Fibroblast of lung (primary cell): ENCODE data around the gene CCND3. TPM values are rescaled to one million over a fixed set of nuclear protein-coding genes. Genes with fewer than 3 reads are reported as not detected.
"Not testable (repeated sequence)": the region's sequence is repeated elsewhere in the genome, so short reads cannot be mapped to it uniquely, and the experiment has no call there.

ENCODE experiments used
- DNase-seq, 2 donors: peaks; one replicate each; pipeline versions ENCODE4 v3.0.0 to v3.0.0-alpha.2; 2010; ENCODE audit warnings: low read depth in 2 of 2
- H2AFZ ChIP-seq: 2 replicates; pipeline ENCODE4 v1.5.1; 2012; ENCODE audit warnings: low read length, control low read depth, inconsistent platforms
- H3K27ac ChIP-seq: 2 replicates; pipeline ENCODE4 v1.5.1; 2011; ENCODE audit warnings: low read length, control low read depth; ENCODE audit not compliant: insufficient read depth
- H3K27me3 ChIP-seq: 2 replicates; pipeline ENCODE4 v1.5.1; 2011; ENCODE audit warnings: mild to moderate bottlenecking, low read length; ENCODE audit not compliant: control insufficient read depth, insufficient read depth
- H3K36me3 ChIP-seq: 2 replicates; pipeline ENCODE4 v1.5.1; 2011; ENCODE audit warnings: low read length; ENCODE audit not compliant: control insufficient read depth, insufficient read depth
- H3K4me1 ChIP-seq: 2 replicates; pipeline ENCODE4 v1.5.1; 2011; ENCODE audit warnings: low read length; ENCODE audit not compliant: control insufficient read depth, insufficient read depth; ENCODE audit errors: extremely low read depth
- H3K4me2 ChIP-seq: 2 replicates; pipeline ENCODE4 v1.5.1; 2011; ENCODE audit warnings: low read length, control low read depth; ENCODE audit not compliant: insufficient read depth; ENCODE audit errors: extremely low read depth
- H3K4me3 ChIP-seq, 4 experiments: fragments of 200-600 bp in 1 of 4; sonication (generic) in 1 of 4; replicated peaks in 1 of 4; 2 replicates each; pipeline ENCODE4 v1.5.1; 2011 to 2016; ENCODE audit warnings: low read length in 4 of 4, low read depth in 3 of 4, mild to moderate bottlenecking in 3 of 4, control low read depth in 2 of 4, inconsistent platforms in 1 of 4, mixed read lengths in 1 of 4; ENCODE audit not compliant: insufficient read depth in 1 of 4; ENCODE audit errors: control extremely low read depth in 1 of 4
- H3K79me2 ChIP-seq: 2 replicates; pipeline ENCODE4 v1.5.1; 2012; ENCODE audit warnings: mild to moderate bottlenecking, low read length, inconsistent platforms; ENCODE audit not compliant: control insufficient read depth, insufficient read depth
- H3K9ac ChIP-seq: 2 replicates; pipeline ENCODE4 v1.5.1; 2011; ENCODE audit warnings: mild to moderate bottlenecking, low read length, control low read depth; ENCODE audit not compliant: insufficient read depth
- H3K9me3 ChIP-seq: 2 replicates; pipeline ENCODE4 v1.5.1; 2012; ENCODE audit warnings: low read depth, low read length; ENCODE audit not compliant: control insufficient read depth, insufficient read depth
- H4K20me1 ChIP-seq: 2 replicates; pipeline ENCODE4 v1.5.1; 2011; ENCODE audit warnings: low read length; ENCODE audit not compliant: control insufficient read depth, insufficient read depth; ENCODE audit errors: extremely low read depth
- EZH2 ChIP-seq: IDR thresholded peaks from 2 replicates; pipeline ENCODE4 v1.5.1; 2012; ENCODE audit warnings: low read length, control low read depth, mild to moderate bottlenecking; ENCODE audit errors: missing control alignments
- polyA plus RNA-seq, 2 donors: library from polyadenylated mRNA; depleted of rRNA in 1 of 2; stranded (reverse) in 1 of 2; unstranded in 1 of 2; fragments of >200 nt; gene quantifications; 2 replicates each; pipeline ENCODE4 v1.2.1, GENCODE V29; 2011 to 2012; ENCODE audit warnings: missing spikeins in 1 of 2
- total RNA-seq: library from RNA; depleted of rRNA; stranded (reverse); fragments of >200 nt; gene quantifications from 2 replicates; pipeline ENCODE4 v1.2.1, GENCODE V29; 2014
- TF ChIP-seq, protein P1 (sequence below), 2 donors: IDR thresholded peaks in 1 of 2; conservative IDR thresholded peaks in 1 of 2; 1 replicate in 1 of 2; 2 replicates in 1 of 2; pipeline ENCODE4 v1.5.1; 2011 to 2012; ENCODE audit warnings: low read length in 2 of 2, control low read depth in 1 of 2, inconsistent platforms in 1 of 2, low read depth in 1 of 2, mild to moderate bottlenecking in 1 of 2

CCND3 gene
- total and polyA plus RNA-seq, 2 donors (not counting 1 experiment from before 2014, with no cell fraction given), result 15.0 to 29.6 TPM

DNA sequence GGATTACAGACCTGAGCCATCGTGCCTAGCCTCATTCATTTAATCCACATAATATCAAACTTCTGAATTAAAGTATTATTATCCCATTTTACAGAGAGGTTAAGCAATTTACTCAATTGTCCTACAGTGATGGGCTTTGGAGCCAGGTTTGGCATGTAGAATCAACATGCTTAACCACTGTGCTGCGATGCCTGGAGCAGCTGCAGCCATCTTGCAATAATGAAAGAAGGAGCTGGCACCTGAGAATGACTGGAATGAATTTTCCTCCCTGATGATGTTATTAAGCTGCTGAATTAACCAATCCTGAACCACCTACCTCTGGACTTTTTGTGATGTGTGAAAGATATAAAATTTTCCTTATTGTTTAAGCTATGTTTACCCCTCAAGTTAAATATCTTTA lies 13.1 kb upstream of the CCND3 start:
- Histone ChIP-seq H3K79me2 (no peaks in the 10 kb centered on the region), H3K9me3 (no peaks in the 10 kb centered on the region), H3K36me3 (no peaks in the 10 kb centered on the region), H4K20me1 (no peaks in the 10 kb centered on the region), H3K4me1 (no peaks in the 10 kb centered on the region), H3K4me2 (no peak overlapping the region), H3K27me3 (no peaks in the 10 kb centered on the region), H3K9ac (no peak overlapping the region), H3K4me3 (no peak overlapping the region), H3K27ac (no peak overlapping the region), H2AFZ (no peak overlapping the region)
- DNase-seq, result no peak
- TF ChIP-seq EZH2, result no peak
- TF ChIP-seq, protein P1, sequence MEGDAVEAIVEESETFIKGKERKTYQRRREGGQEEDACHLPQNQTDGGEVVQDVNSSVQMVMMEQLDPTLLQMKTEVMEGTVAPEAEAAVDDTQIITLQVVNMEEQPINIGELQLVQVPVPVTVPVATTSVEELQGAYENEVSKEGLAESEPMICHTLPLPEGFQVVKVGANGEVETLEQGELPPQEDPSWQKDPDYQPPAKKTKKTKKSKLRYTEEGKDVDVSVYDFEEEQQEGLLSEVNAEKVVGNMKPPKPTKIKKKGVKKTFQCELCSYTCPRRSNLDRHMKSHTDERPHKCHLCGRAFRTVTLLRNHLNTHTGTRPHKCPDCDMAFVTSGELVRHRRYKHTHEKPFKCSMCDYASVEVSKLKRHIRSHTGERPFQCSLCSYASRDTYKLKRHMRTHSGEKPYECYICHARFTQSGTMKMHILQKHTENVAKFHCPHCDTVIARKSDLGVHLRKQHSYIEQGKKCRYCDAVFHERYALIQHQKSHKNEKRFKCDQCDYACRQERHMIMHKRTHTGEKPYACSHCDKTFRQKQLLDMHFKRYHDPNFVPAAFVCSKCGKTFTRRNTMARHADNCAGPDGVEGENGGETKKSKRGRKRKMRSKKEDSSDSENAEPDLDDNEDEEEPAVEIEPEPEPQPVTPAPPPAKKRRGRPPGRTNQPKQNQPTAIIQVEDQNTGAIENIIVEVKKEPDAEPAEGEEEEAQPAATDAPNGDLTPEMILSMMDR (conservative IDR thresholded peaks at IDR 0.05 in 1 of 2, IDR thresholded peaks at IDR 0.05 in 1 of 2; ENCODE audit: low read depth in 1 of 2, low read length in 2 of 2), result no peak

DNA sequence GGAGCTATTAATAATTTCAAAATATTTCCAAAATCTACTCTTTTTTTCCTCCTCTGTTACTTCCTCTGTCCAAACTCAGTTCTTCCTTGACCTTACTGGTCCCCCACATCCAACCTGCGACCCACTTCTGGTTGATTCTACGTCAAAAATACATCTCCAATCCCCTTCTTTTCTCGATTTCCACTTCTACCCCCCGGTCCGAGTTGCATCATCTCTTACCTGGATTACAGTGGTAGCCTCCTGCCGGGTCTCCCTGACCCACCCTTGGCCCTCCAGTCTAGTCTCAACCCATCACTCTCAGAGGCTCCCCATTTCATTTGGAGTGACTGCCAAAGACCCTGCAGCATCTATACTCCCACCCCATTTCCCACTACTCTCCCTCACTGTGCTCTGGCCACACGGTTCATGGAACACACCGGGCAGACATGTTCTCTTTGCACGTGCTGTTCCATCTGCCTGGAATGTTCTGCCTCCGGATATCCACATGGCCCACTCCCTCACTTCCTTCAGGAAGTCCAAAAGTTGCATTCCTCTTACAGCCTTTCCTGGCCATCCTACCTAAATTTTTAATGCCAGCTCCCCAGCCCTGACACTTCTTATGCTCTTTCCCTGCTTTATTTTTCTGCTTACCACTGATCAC lies 6.1 kb upstream of the CCND3 start:
- no peak for TF ChIP-seq EZH2
- TF ChIP-seq, protein P1 (conservative IDR thresholded peaks at IDR 0.05 in 1 of 2, IDR thresholded peaks at IDR 0.05 in 1 of 2; ENCODE audit: low read depth in 1 of 2, low read length in 2 of 2), result no peak
- Histone ChIP-seq H3K9me3 (no peaks in the 10 kb centered on the region), H2AFZ (no peak overlapping the region), H3K27ac (no peak overlapping the region), H3K4me3 (no peak overlapping the region), H3K36me3 (no peaks in the 10 kb centered on the region), H3K27me3 (no peaks in the 10 kb centered on the region), H3K4me2 (no peak overlapping the region), H3K4me1 (no peaks in the 10 kb centered on the region), H3K9ac (no peak overlapping the region), H3K79me2 (no peaks in the 10 kb centered on the region), H4K20me1 (no peaks in the 10 kb centered on the region)
- DNase-seq, result no peak

- no peak overlapping the region for H3K27ac ChIP-seq
- no peaks in the 10 kb centered on the region for H3K27me3 ChIP-seq
- H2AFZ ChIP-seq, result no peak overlapping the region
- no peak overlapping the region for H3K9ac ChIP-seq
- H3K4me1 ChIP-seq, result peaks cover 16% of the 10 kb centered on the region
- H3K4me3 ChIP-seq, result no peak overlapping the region
- H3K36me3 ChIP-seq, result peaks cover under 1% of the 10 kb centered on the region
- H3K79me2 ChIP-seq, result peaks cover 28% of the 10 kb centered on the region
- TF ChIP-seq, protein P1 (conservative IDR thresholded peaks at IDR 0.05 in 1 of 2, IDR thresholded peaks at IDR 0.05 in 1 of 2; ENCODE audit: low read depth in 1 of 2, low read length in 2 of 2), result no peak
- TF ChIP-seq EZH2, result no peak
- no peaks in the 10 kb centered on the region for H3K9me3 ChIP-seq
- no peak overlapping the region for H3K4me2 ChIP-seq
- no peak for DNase-seq
- H4K20me1 ChIP-seq, result no peaks in the 10 kb centered on the region
Observed at GRCh38 chr6:41943456-41943855, 1.8 kb upstream of the CCND3 start.

DNA sequence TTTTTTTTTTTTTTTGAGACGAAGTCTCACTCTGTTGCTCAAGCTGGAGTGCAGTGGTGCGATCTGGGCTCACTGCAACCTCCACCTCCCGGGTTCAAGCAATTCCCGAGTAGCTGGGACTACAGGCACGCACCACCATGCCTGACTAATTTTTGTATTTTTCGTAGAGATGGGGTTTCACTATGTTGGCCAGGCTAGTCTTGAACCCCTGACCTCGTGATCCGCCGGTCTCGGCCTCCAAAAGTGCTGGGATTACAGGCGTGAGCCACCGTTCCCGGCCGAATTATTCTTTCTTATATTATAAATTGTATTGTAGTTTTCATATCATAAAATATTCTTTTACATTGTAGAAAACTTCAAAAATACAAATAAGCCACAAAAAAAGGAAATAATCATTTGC lies 1.3 kb upstream of the CCND3 start:
- H3K4me2 ChIP-seq, H3K9me3 ChIP-seq, H3K4me3 ChIP-seq, H2AFZ ChIP-seq, H4K20me1 ChIP-seq, H3K36me3 ChIP-seq, H3K27ac ChIP-seq, H3K27me3 ChIP-seq, DNase-seq, H3K9ac ChIP-seq: not testable (repeated sequence)
- peaks cover 16% of the 10 kb centered on the region for H3K4me1 ChIP-seq
- H3K79me2 ChIP-seq, result peaks cover 33% of the 10 kb centered on the region
